Stomach (tissue), 9 donors: ENCODE measurements around the gene YPEL1. TPM values are rescaled to one million over a fixed set of nuclear protein-coding genes. Genes with fewer than 3 reads are reported as not detected.
"Not testable (repeated sequence)": the region's sequence is repeated elsewhere in the genome, so short reads cannot be mapped to it uniquely, and the experiment has no call there.

Experiments
- DNase-seq, 2 donors: peaks; one replicate each; pipeline versions ENCODE4 v3.0.0 to v3.0.0-alpha.2; 2013 to 2019
- H3K27ac ChIP-seq, 5 donors: fragments of 200-600 bp in 4 of 5; sonication (generic) in 4 of 5; one replicate each; pipeline ENCODE4 v1.5.1; 2013 to 2019; ENCODE audit warnings: mild to moderate bottlenecking in 1 of 5, moderate library complexity in 1 of 5
- H3K27me3 ChIP-seq, 3 donors: fragments of 200-600 bp; sonication (generic); one replicate each; pipeline ENCODE4 v1.5.1; 2017 to 2019; ENCODE audit warnings: mixed run types in 1 of 3
- H3K36me3 ChIP-seq, 4 donors: fragments of 200-600 bp; sonication (generic); 1 replicate in 3 of 4; 2 replicates in 1 of 4; pipeline ENCODE4 v1.5.1; 2016 to 2019
- H3K4me1 ChIP-seq, 4 donors: fragments of 200-600 bp; sonication (generic); one replicate each; pipeline ENCODE4 v1.5.1; 2016 to 2019
- H3K4me3 ChIP-seq, 4 donors: fragments of 200-600 bp; sonication (generic) in 3 of 4; one replicate each; pipeline ENCODE4 v1.5.1; 2016 to 2019; ENCODE audit warnings: mild to moderate bottlenecking in 1 of 4
- H3K9me3 ChIP-seq, 4 donors: fragments of 200-600 bp; sonication (generic); one replicate each; pipeline ENCODE4 v1.5.1; 2016 to 2019
- CTCF ChIP-seq, 7 experiments: fragments of 450-650 bp in 4 of 7; fragments of 200-600 bp in 3 of 7; sonication (generic) in 3 of 7; IDR thresholded peaks; one replicate each; pipeline ENCODE4 v1.5.1; 2016 to 2019; ENCODE audit warnings: antibody characterized with exemption in 7 of 7, control low read depth in 2 of 7, mild to moderate bottlenecking in 1 of 7
- EP300 ChIP-seq: sonication (generic); formaldehyde crosslinking; IDR thresholded peaks from one replicate; pipeline ENCODE4 v1.6.1; 2017; ENCODE audit warnings: antibody characterized with exemption
- POLR2A ChIP-seq, 4 donors: fragments of 450-650 bp; IDR thresholded peaks; one replicate each; pipeline ENCODE4 v1.6.1; 2016; ENCODE audit warnings: antibody characterized with exemption in 4 of 4, control low read depth in 2 of 4, mild to moderate bottlenecking in 1 of 4, moderate library complexity in 1 of 4
- POLR2AphosphoS5 ChIP-seq, 3 donors: sonication (generic); formaldehyde crosslinking; IDR thresholded peaks; one replicate each; pipeline ENCODE4 v1.6.1; 2016; ENCODE audit warnings: antibody characterized with exemption in 3 of 3
- WGBS, 5 donors: extraction: QIAGEN DNeasy Blood & Tissue Kit in 3 of 5; methylation state at CpG; one replicate each; pipeline versions ENCODE4 v1.1.5 to v1.1.7; 2013 to 2018; 5-methylcytosine and 5-hydroxymethylcytosine counted together
- intact Hi-C: fragments of 100-400 bp; cut with DNase I; formaldehyde crosslinking; loops from one replicate; pipeline ENCODE4 v1.15.1; 2023; ENCODE audit warnings: low total_unique reads
- polyA plus RNA-seq, 3 donors: library from polyadenylated mRNA; stranded (reverse); fragments of 200-250 nt; gene quantifications; one replicate each; pipeline ENCODE4 v1.2.3, GENCODE V29; 2013
- total RNA-seq, 5 donors: library from RNA; depleted of rRNA; stranded (reverse); fragments of >200 nt; gene quantifications; one replicate each; pipeline versions ENCODE4 v1.1.0 to v1.2.3, GENCODE V29; 2014 to 2016
- donor health status: healthy with polysubstance abuse.
- donor health status: Bipolar disorder and iron deficiency.
- donor health status: healthy.

YPEL1 gene
- total and polyA plus RNA-seq, 8 donors, result 0.58 to 22.2 (median 4.4) TPM

DNA sequence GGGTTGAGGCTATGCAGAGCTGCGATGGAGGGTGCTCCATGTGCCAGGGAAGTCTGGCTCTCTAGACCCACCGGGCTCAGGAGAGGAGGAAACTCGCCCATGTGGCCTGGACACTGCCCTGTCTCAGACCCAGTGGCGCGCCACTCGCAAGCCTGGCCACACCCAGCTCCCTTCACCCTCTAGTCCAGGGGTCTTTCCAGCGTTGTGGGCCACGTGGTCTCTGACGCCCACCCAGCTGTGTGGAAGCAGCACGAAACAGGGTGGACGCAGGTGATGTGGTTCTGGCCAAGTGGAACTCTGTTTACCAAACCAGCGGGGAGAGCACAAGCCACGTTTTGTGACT, 41.6 kb downstream of the YPEL1 start:
- TF ChIP-seq CTCF (IDR thresholded peaks at IDR 0.05), result no peak
- no peak for TF ChIP-seq POLR2AphosphoS5 (IDR thresholded peaks at IDR 0.05)
- no peak for TF ChIP-seq POLR2A (IDR thresholded peaks at IDR 0.05)
- no peak for TF ChIP-seq EP300
- Histone ChIP-seq H3K36me3 (peaks cover 47 to 98% (median 94%) of the 10 kb centered on the region in 4 donors), H3K9me3 (no peaks in the 10 kb centered on the region), H3K27me3 (no peaks in the 10 kb centered on the region), H3K4me1 (peaks cover 0 to 16% (median 6%) of the 10 kb centered on the region in 4 donors), H3K27ac (no peak overlapping the region), H3K4me3 (no peak overlapping the region)
- DNase-seq, result no peak
- intact Hi-C loops, result no loop called here
- 91 to 94% (median 94%) methylated on average over 9 to 13 of the region's 13 CpGs for WGBS, 5 donors

- Histone ChIP-seq H3K4me3 (no peak overlapping the region), H3K4me1 (peaks cover 0 to 11% (median 4%) of the 10 kb centered on the region in 4 donors), H3K27me3 (no peaks in the 10 kb centered on the region), H3K27ac (no peak overlapping the region), H3K9me3 (no peaks in the 10 kb centered on the region), H3K36me3 (peaks cover 48 to 98% (median 94%) of the 10 kb centered on the region in 4 donors)
- TF ChIP-seq CTCF (IDR thresholded peaks at IDR 0.05), result no peak
- no peak for TF ChIP-seq POLR2A (IDR thresholded peaks at IDR 0.05)
- TF ChIP-seq EP300, result no peak
- TF ChIP-seq POLR2AphosphoS5 (IDR thresholded peaks at IDR 0.05), result no peak
- no peak for DNase-seq
- WGBS, 5 donors, result 86 to 93% (median 90%) methylated on average over 11 to 14 of the region's 14 CpGs
- intact Hi-C loops, result no loop called here
Measured at GRCh38 chr22:21693333-21693998, 42.1 kb downstream of the YPEL1 start.

GRCh38 chr22:21692856-21693255, 42.7 kb downstream of the YPEL1 start:
- 92 to 95% (median 93%) methylated on average over 9 of the region's 9 CpGs for WGBS, 5 donors
- H3K27ac ChIP-seq, intact Hi-C loops, H3K4me3 ChIP-seq, H3K9me3 ChIP-seq, H3K27me3 ChIP-seq, DNase-seq, H3K4me1 ChIP-seq: not testable (repeated sequence)
- H3K36me3 ChIP-seq, result peaks cover 55 to 99% (median 97%) of the 10 kb centered on the region in 4 donors

DNA sequence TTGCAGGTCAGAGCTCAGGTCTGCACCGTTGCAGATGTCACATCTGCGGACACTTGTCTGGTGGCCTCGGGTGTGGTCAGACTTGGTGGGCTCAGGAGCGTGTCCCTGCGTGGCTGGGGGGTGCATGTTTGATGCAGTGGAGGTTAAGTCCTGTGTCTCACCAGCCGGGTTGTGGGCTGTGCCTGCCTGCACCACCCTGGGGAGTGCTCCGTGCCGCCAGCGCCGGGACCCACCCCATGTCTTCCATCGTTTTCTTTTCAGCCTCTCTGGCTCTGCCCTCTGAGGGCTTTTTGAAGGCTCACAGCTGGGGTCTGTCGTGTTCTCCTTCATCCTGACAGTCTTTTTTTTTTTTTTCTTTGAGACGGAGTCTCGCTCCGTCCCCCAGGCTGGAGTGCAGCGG, 43.8 kb downstream of the YPEL1 start:
- Histone ChIP-seq H3K36me3 (peaks cover 55 to 99% (median 98%) of the 10 kb centered on the region in 4 donors), H3K27ac (no peak overlapping the region), H3K9me3 (no peaks in the 10 kb centered on the region), H3K4me3 (no peak overlapping the region), H3K27me3 (no peaks in the 10 kb centered on the region), H3K4me1 (no peaks in the 10 kb centered on the region)
- no peak for TF ChIP-seq POLR2AphosphoS5 (IDR thresholded peaks at IDR 0.05)
- no peak for TF ChIP-seq CTCF (IDR thresholded peaks at IDR 0.05)
- TF ChIP-seq EP300, result no peak
- no peak for DNase-seq
- intact Hi-C loops, result no loop called here
- 81 to 91% (median 84%) methylated on average over 13 to 16 of the region's 16 CpGs for WGBS, 5 donors

DNA sequence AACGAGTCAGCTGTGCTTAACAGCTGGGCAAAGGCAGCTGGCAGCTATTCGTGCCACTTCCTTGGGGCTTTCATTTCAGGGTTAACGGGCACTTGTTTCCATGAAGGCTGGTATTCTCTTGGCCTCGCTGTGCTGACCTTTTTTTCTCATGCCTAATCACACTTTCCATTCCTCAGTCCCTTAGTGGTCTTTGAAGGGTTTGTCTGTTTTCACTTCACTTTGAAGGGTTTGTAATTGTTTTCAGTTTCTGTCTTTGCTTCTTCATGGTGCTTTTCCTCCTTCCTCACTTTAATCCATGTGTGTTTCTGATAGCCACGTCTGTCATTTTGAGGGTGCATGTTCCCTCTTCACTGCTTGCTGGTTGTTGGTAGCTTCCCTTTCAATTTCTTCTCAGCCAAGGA, 45.2 kb downstream of the YPEL1 start:
- no peak for DNase-seq
- intact Hi-C loops, result no loop called here
- H3K4me1 ChIP-seq, result no peaks in the 10 kb centered on the region
- peaks cover 52 to 99% (median 98%) of the 10 kb centered on the region in 4 donors for H3K36me3 ChIP-seq
- no peak overlapping the region for H3K4me3 ChIP-seq
- H3K9me3 ChIP-seq, result no peaks in the 10 kb centered on the region
- TF ChIP-seq POLR2AphosphoS5 (IDR thresholded peaks at IDR 0.05), result no peak
- TF ChIP-seq EP300, result no peak
- no peak for TF ChIP-seq POLR2A (IDR thresholded peaks at IDR 0.05)
- no peak for TF ChIP-seq CTCF (IDR thresholded peaks at IDR 0.05)
- WGBS, 5 donors, result 54 to 69% (median 63%) methylated on average over 5 of the region's 5 CpGs
- H3K27ac ChIP-seq, result no peak overlapping the region
- no peaks in the 10 kb centered on the region for H3K27me3 ChIP-seq
